ENCODE results near the gene SCN3A.

GRCh38 chr2:165069151-165069550, 134.7 kb downstream of the SCN3A start:
- no peak for TF ChIP-seq CTCF (conservative IDR thresholded peaks at IDR 0.05)
- TF ChIP-seq ZFX (IDR thresholded peaks at IDR 0.05), result no peak

All from C4-2B (cell line).